NCI-H526 treated with DMSO at 0.1 percent for 48 hours (cell line): ENCODE measurements around the gene HBD.
A peak's percentile ranks its signal among the peaks of the same experiment; 100 is the strongest.

Experiments
- DNase-seq: peaks from one replicate; lab custom pipeline; 2025; lab: John Stamatoyannopoulos, UW

The HBD gene

GRCh38 chr11:5232176-5232575 lies 2.1 kb downstream of the HBD start:
- DNase-seq, result no peak

- no peak for DNase-seq
These were observed 3.2 kb downstream of the HBD start for GRCh38 chr11:5231111-5231510.

GRCh38 chr11:5230266-5230665 lies 4.0 kb downstream of the HBD start:
- no peak for DNase-seq

- no peak for DNase-seq
These were observed 4.5 kb downstream of the HBD start for GRCh38 chr11:5229796-5230195.

- no peak for DNase-seq
These were observed 4.9 kb downstream of the HBD start for GRCh38 chr11:5229356-5229755.

GRCh38 chr11:5228124-5228523 lies 6.2 kb downstream of the HBD start:
- DNase-seq, result no peak

- DNase-seq, result no peak
These were observed 6.6 kb downstream of the HBD start for GRCh38 chr11:5227681-5228080.

GRCh38 chr11:5226732-5227310 lies 7.5 kb downstream of the HBD start, which contains the start of gene HBB:
Gene HBB, minus strand, starts transcription at chr11:5227071. Its CDS starts 50 bp downstream, at chr11:5227021.
- peak; percentile 32 for DNase-seq

- no peak for DNase-seq
These were observed 8.8 kb downstream of the HBD start for GRCh38 chr11:5225480-5225871.

GRCh38 chr11:5224538-5225479 lies 9.5 kb downstream of the HBD start:
- no peak for DNase-seq

- no peak for DNase-seq
These were observed 10.6 kb downstream of the HBD start for GRCh38 chr11:5223686-5224085.

- no peak for DNase-seq
These were observed 11.1 kb downstream of the HBD start for GRCh38 chr11:5223146-5223545.

- no peak for DNase-seq
These were observed 23.9 kb downstream of the HBD start for GRCh38 chr11:5210376-5210885.

GRCh38 chr11:5204787-5205186 lies 29.5 kb downstream of the HBD start:
- DNase-seq, result no peak

- no peak for DNase-seq
These were observed 30.9 kb downstream of the HBD start for GRCh38 chr11:5203366-5203765.

GRCh38 chr11:5200582-5200981 lies 33.7 kb downstream of the HBD start, which contains the start of gene OR51V1:
Gene OR51V1, minus strand, starts transcription at chr11:5200682. Its CDS starts 0 bp downstream, at chr11:5200682.
- no peak for DNase-seq

GRCh38 chr11:5198285-5198684 lies 36.0 kb downstream of the HBD start:
- DNase-seq, result no peak

- DNase-seq, result no peak
These were observed 36.7 kb downstream of the HBD start for GRCh38 chr11:5197536-5197935.

GRCh38 chr11:5196731-5197130 lies 37.6 kb downstream of the HBD start:
- no peak for DNase-seq

- DNase-seq, result no peak
These were observed 38.2 kb downstream of the HBD start for GRCh38 chr11:5196067-5196466.

GRCh38 chr11:5192738-5193137 lies 41.5 kb downstream of the HBD start:
- DNase-seq, result no peak

- DNase-seq, result no peak
These were observed 46.1 kb downstream of the HBD start for GRCh38 chr11:5188201-5188600.
